ENCODE data around the gene SCPEP1. TPM values are rescaled to one million over a fixed set of nuclear protein-coding genes. Genes with fewer than 3 reads are reported as not detected.

SCPEP1 gene
- total and polyA plus RNA-seq, 12 donors = 194 to 487 (median 251) TPM

- TF ChIP-seq CTCF (IDR thresholded peaks at IDR 0.05) (no peak), POLR2A (IDR thresholded peaks at IDR 0.05) (no peak)
- no peak overlapping the region for H3K4me3 ChIP-seq
- no peaks in the 10 kb centered on the region for H3K9me3 ChIP-seq (replicated peaks in 1 of 3)
- 90 to 94% (median 92%) methylated on average over 5 of the region's 5 CpGs for WGBS, 4 donors
- H3K36me3 ChIP-seq (replicated peaks in 1 of 2) = peaks cover 0 to 56% of the 10 kb centered on the region in 2 donors
- intact Hi-C loops (cut with DNase I) = no loop called here
- DNase-seq = no peak
- H3K4me1 ChIP-seq (replicated peaks in 1 of 2) = no peaks in the 10 kb centered on the region
- no peaks in the 10 kb centered on the region for H3K27me3 ChIP-seq
- H3K27ac ChIP-seq = no peak overlapping the region
Observed at GRCh38 chr17:57002904-57003303, 25.0 kb downstream of the SCPEP1 start.

GRCh38 chr17:57004944-57005579, 27.1 kb downstream of the SCPEP1 start:
- Histone ChIP-seq H3K4me3 (no peak overlapping the region), H3K9me3 (replicated peaks in 1 of 3) (no peaks in the 10 kb centered on the region), H3K36me3 (replicated peaks in 1 of 2) (peaks cover 0 to 47% of the 10 kb centered on the region in 2 donors), H3K27me3 (no peaks in the 10 kb centered on the region), H3K4me1 (replicated peaks in 1 of 2) (peaks cover 0 to 5% of the 10 kb centered on the region in 2 donors), H3K27ac (no peak overlapping the region)
- intact Hi-C loops (cut with DNase I) = no loop called here
- DNase-seq = no peak
- 78 to 91% (median 80%) methylated on average over 7 to 8 of the region's 8 CpGs for whole genome bisulfite sequencing, 4 donors
- TF ChIP-seq CTCF (IDR thresholded peaks at IDR 0.05) (no peak), POLR2A (IDR thresholded peaks at IDR 0.05) (no peak)

GRCh38 chr17:57006040-57006439, 28.1 kb downstream of the SCPEP1 start:
- WGBS, 4 donors = 40 to 78% (median 50%) methylated on average over 2 of the region's 2 CpGs
- TF ChIP-seq CTCF (IDR thresholded peaks at IDR 0.05) = no peak
- TF ChIP-seq POLR2A (IDR thresholded peaks at IDR 0.05) = no peak

GRCh38 chr17:57008958-57009357, 31.0 kb downstream of the SCPEP1 start:
- Histone ChIP-seq H3K27me3 (no peaks in the 10 kb centered on the region), H3K4me3 (no peak overlapping the region), H3K27ac (no peak overlapping the region), H3K9me3 (replicated peaks in 1 of 3) (no peaks in the 10 kb centered on the region), H3K36me3 (replicated peaks in 1 of 2) (peaks cover 0 to 8% of the 10 kb centered on the region in 2 donors), H3K4me1 (replicated peaks in 1 of 2) (peaks cover 0 to 8% of the 10 kb centered on the region in 2 donors)
- TF ChIP-seq POLR2A (IDR thresholded peaks at IDR 0.05) (no peak), CTCF (IDR thresholded peaks at IDR 0.05) (no peak)
- intact Hi-C loops (cut with DNase I) = no loop called here
- 68 to 89% (median 86%) methylated on average over 2 of the region's 2 CpGs for WGBS, 4 donors
- DNase-seq = no peak

More at GRCh38 chr17:57006040-57006439, 28.1 kb downstream of the SCPEP1 start:
- H3K4me1 ChIP-seq (replicated peaks in 1 of 2) = peaks cover 0 to 8% of the 10 kb centered on the region in 2 donors
- no peaks in the 10 kb centered on the region for H3K27me3 ChIP-seq
- peaks cover 0 to 37% of the 10 kb centered on the region in 2 donors for H3K36me3 ChIP-seq (replicated peaks in 1 of 2)
- H3K4me3 ChIP-seq = no peak overlapping the region
- no peaks in the 10 kb centered on the region for H3K9me3 ChIP-seq (replicated peaks in 1 of 3)
- peak; percentile 44 to 68 (median 59) for DNase-seq
- H3K27ac ChIP-seq = peak overlapping the region in 1 of 5 donors; percentile 51
- intact Hi-C loops (cut with DNase I) = no loop called here
